Transverse colon (tissue), 4 donors: ENCODE results near the gene CACYBP.

Experiments
- CTCF ChIP-seq, 5 experiments: fragments of 200-600 bp in 3 of 5; fragments of 450-650 bp in 2 of 5; sonication (generic) in 3 of 5; IDR thresholded peaks; 1 replicate in 2 of 5; 2 replicates in 3 of 5; pipeline ENCODE4 v1.5.1; 2016 to 2017; ENCODE audit warnings: antibody characterized with exemption in 5 of 5, inconsistent platforms in 3 of 5, mild to moderate bottlenecking in 2 of 5, moderate library complexity in 1 of 5
- POLR2A ChIP-seq: fragments of 450-650 bp; IDR thresholded peaks from one replicate; pipeline ENCODE4 v1.6.1; 2016; ENCODE audit warnings: antibody characterized with exemption, mild to moderate bottlenecking, moderate library complexity
- POLR2AphosphoS5 ChIP-seq, 3 donors: sonication (generic); formaldehyde crosslinking; IDR thresholded peaks; one replicate each; pipeline ENCODE4 v1.6.1; 2016; ENCODE audit warnings: antibody characterized with exemption in 3 of 3

- TF ChIP-seq CTCF (IDR thresholded peaks at IDR 0.05) (no peak), POLR2AphosphoS5 (IDR thresholded peaks at IDR 0.05) (no peak), POLR2A (no peak)
Measured at GRCh38 chr1:174976436-174977108, 23.2 kb upstream of the CACYBP start.
